Raji (cell line): ENCODE data around the gene PTGFR.

Source experiments
- POLR2A ChIP-seq: IDR thresholded peaks from 2 replicates; pipeline ENCODE4 v1.6.1; 2011; ENCODE audit warnings: low read depth, low read length, control low read depth; ENCODE audit not compliant: insufficient read depth

PTGFR gene, protein sequence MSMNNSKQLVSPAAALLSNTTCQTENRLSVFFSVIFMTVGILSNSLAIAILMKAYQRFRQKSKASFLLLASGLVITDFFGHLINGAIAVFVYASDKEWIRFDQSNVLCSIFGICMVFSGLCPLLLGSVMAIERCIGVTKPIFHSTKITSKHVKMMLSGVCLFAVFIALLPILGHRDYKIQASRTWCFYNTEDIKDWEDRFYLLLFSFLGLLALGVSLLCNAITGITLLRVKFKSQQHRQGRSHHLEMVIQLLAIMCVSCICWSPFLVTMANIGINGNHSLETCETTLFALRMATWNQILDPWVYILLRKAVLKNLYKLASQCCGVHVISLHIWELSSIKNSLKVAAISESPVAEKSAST

DNA sequence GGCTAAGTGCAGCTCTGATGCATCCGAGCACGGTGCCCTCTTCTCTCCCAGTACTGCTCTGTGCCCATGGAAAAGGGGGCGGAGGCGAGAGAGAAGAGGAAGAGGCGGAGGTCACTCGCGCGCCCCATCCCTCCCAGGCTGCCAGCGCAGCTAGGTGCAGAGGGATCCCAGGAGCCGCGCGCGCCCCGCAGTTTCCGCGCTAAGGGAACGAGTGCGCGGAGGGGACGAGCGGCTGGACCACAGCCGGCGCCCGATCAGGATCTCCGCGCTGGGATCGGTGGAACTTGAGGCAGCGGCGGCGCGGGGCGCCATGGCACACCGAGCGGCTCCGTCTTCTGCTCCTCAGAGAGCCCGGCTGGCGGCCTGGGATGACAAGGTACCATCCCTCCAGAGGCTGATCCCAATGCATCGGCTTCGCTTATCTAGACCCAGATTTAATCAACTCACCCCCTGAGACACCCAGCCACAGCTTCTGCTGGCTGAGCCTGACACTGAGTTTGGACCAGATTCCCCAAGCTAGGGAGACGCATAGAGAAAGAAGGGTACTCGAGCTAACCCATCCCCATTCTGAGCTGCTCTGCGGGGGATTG, at the start of gene PTGFR:
TSS of gene PTGFR (plus strand) at position 114 of the 590 bp plus-strand sequence. CDS start 1,770 bp downstream, outside the sequence.
- no peak for TF ChIP-seq POLR2A

DNA sequence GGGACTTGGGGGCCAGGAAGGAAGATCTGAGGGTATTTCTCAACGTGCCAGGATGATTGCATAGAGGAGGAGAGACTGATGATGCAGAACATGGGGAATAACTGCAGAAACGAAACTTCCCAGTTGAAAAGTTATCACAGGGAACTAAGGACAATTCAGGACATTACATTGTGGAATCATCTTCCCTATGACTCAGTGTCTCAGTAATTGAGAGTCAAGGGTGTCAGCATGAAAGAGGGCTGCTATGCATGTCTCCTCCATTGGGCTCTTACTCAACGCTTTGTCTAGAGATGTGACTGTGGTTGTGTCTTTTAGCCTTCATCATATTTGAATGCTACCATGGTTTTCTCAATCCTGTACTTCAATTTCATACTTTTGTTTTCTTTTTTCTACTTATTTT, 48.9 kb upstream of the PTGFR start:
- TF ChIP-seq POLR2A, result no peak

DNA sequence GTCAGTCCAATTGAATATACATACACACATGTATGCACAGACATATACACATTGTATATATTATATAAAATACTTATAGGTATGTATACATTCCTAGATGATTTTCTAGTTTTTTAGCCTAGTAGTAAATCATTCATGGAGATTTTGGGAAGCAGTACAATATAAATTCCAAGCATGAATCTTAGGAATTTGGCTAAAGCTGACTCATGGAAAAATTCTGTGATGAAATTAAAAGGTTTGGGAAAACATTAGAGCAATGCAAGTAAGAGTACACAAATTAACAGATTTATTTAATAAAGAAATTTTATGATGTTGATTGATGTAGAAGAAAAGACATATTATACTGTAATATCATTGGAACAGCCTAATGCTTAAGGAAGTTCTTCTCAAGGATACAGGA, 43.7 kb upstream of the PTGFR start:
- TF ChIP-seq POLR2A, result no peak

DNA sequence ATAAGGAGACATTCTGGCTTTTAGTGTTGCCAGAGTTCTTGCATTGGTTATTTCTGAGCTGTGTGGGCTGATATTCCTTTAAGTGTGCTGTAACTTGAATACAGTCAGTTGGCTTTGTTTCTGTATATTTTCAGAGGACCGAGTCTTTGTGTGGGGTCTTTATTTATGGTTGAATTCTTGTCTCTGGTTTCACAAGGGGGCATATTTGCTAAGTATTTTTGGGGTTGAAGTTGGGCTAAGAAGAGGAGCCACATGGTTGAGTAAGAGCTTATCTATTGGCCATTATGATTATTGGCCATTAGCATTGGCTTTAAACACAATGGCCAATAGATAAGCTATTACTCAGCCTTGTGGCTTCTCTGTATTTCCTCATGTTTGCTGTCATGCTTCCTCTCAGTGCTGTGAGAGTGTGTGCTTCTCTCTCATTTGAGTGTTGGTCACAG, 26.3 kb upstream of the PTGFR start:
- no peak for TF ChIP-seq POLR2A

DNA sequence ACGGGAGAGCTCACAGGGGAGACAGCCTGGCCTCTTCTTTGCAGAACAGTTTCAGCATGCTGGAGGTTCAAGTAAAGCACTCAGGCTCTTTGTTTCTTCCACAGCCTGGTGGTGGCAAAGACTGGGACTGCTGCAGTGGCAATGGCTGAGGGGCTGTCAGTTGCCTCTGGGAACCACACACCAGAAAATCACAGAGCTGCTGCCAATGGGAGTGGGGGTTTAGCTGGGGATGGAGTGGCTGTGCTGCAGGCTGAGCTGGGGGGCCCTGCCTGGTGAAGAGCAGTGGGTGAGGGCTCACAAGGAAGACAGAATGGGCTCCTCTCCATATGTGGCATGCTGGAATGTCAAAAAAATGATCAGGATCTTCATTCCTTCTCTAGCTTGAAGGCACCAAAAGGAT, 25.6 kb upstream of the PTGFR start:
- TF ChIP-seq POLR2A, result no peak

DNA sequence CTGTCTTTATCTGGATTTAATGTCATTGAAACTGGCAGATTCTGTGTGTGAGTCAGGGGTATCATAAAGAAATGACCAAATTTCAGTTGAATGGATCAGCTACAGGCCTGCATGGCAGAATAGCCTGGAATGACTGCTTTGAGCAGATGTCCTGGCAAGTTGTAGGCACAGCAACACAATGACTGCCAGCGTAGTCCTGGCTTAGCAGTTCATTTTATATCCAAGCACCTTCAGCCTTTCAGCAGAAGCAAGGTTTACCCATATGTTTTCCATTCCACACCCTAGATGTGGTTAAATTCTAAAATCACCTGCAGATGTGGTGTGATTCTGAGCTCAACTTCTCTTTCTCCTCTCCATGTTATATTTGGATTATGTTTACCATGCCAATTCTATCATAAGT, 22.3 kb upstream of the PTGFR start:
- TF ChIP-seq POLR2A, result no peak

DNA sequence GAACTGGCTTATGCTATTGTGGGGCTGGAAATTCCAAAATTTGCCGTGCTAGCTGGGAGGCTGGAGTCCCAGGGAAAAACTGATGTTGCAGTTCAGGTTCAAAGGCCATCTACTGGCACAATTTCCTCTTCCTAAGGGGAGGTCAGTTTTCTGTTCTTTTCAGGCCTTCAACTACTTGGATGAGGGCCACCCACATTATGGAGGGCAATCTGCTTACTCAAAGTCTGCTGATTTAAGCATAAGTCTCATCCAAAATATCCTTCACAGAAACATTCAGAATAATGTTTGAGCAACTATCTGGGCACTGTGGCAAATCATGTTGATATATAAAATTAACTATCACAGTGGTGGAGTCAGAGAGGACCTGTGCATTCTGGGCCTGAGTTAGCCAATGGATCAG, 21.2 kb upstream of the PTGFR start:
- TF ChIP-seq POLR2A, result no peak

DNA sequence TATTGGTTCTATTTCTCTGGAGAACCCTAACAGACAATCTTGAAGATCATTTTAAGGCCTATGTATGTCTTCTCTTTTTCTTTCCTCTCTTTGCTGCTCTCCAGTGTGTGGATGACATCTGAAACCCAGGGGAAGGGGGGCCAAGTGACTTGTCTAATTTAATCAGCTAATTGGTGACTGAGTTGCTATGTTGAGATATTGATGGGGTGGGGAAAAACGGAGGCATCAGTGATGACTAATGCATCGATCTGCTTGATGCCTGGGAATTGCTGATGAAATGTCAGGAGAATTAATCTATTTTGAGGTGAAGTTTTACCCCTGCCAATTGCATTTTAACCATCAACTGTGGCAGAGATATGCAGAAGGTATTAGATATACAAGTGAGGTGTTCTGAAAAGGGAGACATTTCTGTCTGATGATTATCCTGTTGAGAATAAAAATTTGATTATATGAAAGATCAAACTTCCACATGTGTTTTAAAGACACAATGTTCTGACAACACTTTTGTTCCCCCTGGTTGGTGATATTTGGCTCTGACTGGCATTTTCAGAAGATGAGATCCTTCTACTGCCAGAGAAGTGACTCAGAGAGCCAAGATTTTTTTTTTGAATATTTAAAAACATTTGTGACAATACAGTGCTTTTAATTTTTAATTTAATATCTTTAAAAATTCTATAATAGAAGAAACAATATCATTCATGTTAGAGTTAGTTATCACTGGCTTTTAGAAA, 18.7 kb upstream of the PTGFR start:
- TF ChIP-seq POLR2A, result no peak

DNA sequence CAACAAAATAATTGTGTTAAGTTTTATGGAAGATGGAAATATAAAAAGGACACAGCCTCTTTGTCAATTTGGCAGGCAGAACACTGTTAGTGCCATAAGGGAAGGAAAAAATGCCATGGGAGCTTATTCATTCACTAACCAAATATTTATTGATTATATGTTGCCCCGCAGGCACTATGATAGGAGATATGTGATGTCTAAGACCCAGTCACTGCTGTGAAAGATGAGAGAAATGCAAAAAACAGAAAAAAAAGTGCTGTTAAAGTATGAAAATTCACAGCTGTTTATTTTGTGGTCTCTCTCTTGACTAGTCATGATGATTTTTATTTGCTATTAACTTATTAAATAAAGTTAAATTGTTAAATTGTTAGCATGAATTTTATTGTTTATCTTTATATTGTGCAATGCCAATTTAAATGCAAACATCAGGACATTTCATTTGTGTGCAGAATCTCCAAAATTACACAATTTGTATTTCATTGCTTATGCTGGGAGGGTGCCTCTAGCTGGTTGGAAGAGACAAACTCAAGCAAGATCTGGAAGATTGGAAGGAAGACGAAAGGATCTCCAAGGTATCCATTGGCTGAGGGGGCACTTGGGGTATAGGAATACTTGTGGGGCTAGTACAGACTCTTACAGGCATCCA, 17.8 kb upstream of the PTGFR start:
- TF ChIP-seq POLR2A, result no peak

DNA sequence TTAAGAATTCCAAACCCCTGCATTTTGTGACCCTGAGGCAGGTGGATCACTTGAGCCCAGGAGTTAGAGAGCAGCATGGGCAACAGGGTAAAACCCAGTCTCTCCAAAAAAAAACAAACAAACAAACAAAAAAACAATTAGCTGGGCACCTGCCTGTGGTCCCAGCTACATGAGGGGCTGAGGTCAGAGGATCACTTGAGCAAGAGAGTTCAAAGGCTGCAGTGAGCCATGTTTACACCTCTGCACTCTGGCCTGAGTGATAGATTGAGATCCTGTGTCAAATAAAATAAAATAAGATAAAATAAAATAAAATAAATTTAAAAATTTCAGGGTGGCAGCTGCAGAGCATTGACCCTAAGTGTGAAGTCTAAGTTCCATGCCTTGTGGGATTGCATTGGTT, 16.7 kb upstream of the PTGFR start:
- TF ChIP-seq POLR2A, result no peak

DNA sequence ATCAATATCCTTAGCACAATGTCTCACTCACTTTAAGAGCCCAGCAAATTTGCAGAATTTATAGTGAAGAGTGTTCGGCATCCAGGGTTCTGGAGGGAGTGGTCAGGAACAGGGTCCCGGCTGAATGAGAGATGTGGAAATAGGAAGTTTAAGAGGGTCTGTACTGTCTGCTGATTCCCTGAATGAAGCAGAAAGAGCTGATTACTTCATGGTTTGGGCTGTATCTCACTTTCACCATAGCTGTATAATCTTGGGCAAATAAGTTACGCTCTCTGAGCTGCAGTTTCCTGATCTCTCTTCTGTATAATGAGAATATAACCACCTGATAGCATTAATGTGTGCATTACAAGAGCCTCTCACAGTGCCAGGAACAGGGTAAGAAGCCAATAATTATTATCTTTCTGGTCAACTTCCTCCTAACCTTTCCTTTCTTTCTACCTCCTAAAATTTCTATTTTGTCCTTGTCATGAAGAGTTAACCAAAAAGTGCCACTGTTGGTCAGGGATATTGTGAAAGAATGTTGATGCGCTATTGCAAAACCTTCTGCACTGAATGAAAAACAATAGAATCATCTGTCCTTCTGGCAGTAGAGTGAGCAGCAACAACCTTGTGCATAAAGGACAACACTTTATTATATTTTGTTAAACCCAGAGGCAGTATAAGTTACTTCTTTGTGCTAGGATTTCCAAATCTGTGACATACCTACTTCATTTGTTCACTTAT, 14.7 kb upstream of the PTGFR start:
- TF ChIP-seq POLR2A, result no peak

DNA sequence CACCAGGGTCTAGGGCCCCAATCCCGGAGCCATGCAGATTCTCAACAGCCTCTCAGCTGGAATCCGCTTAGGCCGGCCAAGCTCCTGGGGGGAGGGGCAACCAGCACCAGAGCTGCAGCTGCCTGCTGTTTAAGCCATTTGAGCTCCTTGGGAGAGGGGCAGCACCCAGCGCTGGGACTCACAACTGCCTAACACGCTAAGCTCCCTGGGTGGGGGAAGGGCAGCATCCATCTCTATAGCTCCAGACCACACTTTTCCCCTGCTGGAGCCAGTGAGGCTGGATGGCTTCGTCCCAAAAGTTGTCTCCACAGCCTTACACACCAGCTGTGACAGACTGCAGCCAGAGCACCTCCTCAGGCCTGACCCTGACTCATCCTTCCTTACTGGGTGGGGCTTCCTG, 6.9 kb upstream of the PTGFR start:
- no peak for TF ChIP-seq POLR2A

DNA sequence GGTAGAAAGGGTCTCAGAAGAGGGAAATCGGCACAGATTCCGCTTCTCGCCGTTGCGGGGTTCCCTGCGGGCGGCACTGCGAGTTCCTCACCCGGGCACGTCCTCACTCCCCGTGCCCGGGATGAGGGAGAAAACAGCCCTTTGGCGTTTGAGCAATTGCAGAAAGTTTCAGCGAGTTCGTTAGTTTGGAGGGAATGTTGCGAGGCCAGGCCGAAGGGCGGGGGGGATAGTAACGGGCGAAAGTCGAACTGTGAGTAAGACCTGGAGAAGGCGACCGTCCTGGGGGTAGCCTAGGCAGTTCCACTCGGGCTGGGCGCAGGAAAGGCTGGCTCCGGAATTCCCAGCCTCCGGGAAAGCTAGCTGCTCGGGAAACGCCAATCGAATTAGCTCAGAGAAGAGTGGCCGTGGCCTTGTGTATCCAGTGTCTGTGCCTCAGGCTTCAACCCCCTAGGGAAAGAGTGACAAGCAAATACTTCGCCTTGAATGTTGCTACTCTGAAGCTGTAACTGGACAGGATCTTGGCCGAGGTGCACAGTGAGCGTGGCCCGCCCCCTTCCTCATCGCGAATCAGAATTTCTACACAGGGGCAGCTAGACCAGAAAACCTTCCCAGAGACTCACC, 787 bp downstream of the PTGFR start:
- no peak for TF ChIP-seq POLR2A

DNA sequence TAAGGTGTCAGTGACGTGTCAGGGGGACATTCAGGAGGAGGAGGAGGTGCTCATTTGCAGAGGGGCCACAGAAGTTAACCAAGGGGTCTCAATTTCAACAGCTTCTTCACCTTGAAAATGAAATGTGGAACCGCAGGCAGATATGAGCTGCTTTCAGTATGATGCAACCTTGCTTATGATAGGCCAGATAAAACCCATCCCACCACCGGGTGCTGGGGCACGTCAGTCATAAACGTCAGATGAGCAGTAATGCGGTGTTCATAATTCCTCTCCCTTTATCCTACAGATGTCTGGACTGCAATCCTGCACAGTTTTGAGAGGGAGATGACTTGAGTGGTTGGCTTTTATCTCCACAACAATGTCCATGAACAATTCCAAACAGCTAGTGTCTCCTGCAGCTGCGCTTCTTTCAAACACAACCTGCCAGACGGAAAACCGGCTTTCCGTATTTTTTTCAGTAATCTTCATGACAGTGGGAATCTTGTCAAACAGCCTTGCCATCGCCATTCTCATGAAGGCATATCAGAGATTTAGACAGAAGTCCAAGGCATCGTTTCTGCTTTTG, 1.7 kb downstream of the PTGFR start:
- no peak for TF ChIP-seq POLR2A
